Natural killer cell (primary cell): ENCODE data around the gene ERGIC2. TPM values are rescaled to one million over a fixed set of nuclear protein-coding genes. Genes with fewer than 3 reads are reported as not detected.

ENCODE experiments used
- ATAC-seq, 3 donors: fragments of 150-1000 bp in 2 of 3; fragments of 200-7000 bp in 1 of 3; cut with Tn5 transposase; 1 replicate in 1 of 3; 2 replicates in 2 of 3; pipeline ENCODE4 v1.10.0; 2021; ENCODE audit warnings: mild to moderate bottlenecking in 2 of 3, moderate library complexity in 2 of 3
- DNase-seq, 2 donors: peaks; one replicate each; pipeline versions ENCODE4 v3.0.0 to v3.0.0-alpha.2; 2013 to 2021; ENCODE audit warnings: mixed read lengths in 1 of 2
- H3K27ac ChIP-seq: one replicate; pipeline ENCODE4 v1.5.1; 2013; ENCODE audit warnings: mild to moderate bottlenecking, low read length
- H3K27me3 ChIP-seq: one replicate; pipeline ENCODE4 v1.6.1; 2013; ENCODE audit warnings: low read length; ENCODE audit not compliant: control insufficient read depth, insufficient read depth
- H3K36me3 ChIP-seq: one replicate; pipeline ENCODE4 v1.6.1; 2013; ENCODE audit warnings: low read length; ENCODE audit not compliant: control insufficient read depth, insufficient read depth
- H3K4me1 ChIP-seq: one replicate; pipeline ENCODE4 v1.6.1; 2013; ENCODE audit warnings: low read length; ENCODE audit not compliant: control insufficient read depth, insufficient read depth
- H3K4me3 ChIP-seq: one replicate; pipeline ENCODE4 v1.5.1; 2013; ENCODE audit warnings: low read length
- H3K9me3 ChIP-seq: one replicate; pipeline ENCODE4 v1.6.1; 2013; ENCODE audit warnings: low read length; ENCODE audit not compliant: control insufficient read depth, insufficient read depth
- H3K27ac Mint-ChIP-seq, 2 donors: one replicate each; pipeline ENCODE4 v1.8.0; 2022; ENCODE audit warnings: mild to moderate bottlenecking in 2 of 2, mixed read lengths in 2 of 2, moderate library complexity in 1 of 2
- H3K27me3 Mint-ChIP-seq, 2 donors: one replicate each; pipeline ENCODE4 v1.8.0; 2022; ENCODE audit warnings: low read depth in 2 of 2, mixed read lengths in 2 of 2
- H3K36me3 Mint-ChIP-seq: one replicate; pipeline ENCODE4 v1.8.0; 2022; ENCODE audit warnings: mixed read lengths
- H3K4me1 Mint-ChIP-seq, 2 donors: one replicate each; pipeline ENCODE4 v1.8.0; 2022; ENCODE audit warnings: mixed read lengths in 2 of 2
- H3K4me3 Mint-ChIP-seq: one replicate; pipeline ENCODE4 v1.8.0; 2022; ENCODE audit warnings: mild to moderate bottlenecking, moderate library complexity, mixed read lengths
- H3K9me3 Mint-ChIP-seq, 2 donors: one replicate each; pipeline ENCODE4 v1.8.0; 2022; ENCODE audit warnings: mixed read lengths in 2 of 2
- WGBS: methylation state at CpG from one replicate; pipeline ENCODE4 v1.1.7; 2013; ENCODE audit warnings: missing lambda C conversion rate; ENCODE audit not compliant: insufficient coverage; 5-methylcytosine and 5-hydroxymethylcytosine counted together
- intact Hi-C: fragments of 100-400 bp; cut with micrococcal nuclease; formaldehyde crosslinking; loops from one replicate; pipeline ENCODE4 v1.14.2; 2022
- total RNA-seq, 4 donors: library from RNA; stranded (reverse); fragments of 120-200 nt in 1 of 4; gene quantifications; one replicate each; pipeline versions ENCODE4 v1.2.3 to v1.2.4, GENCODE V29; 2013 to 2022
- TF ChIP-seq, protein P1 (sequence below): fragments of 200-600 bp; IDR thresholded peaks from one replicate; pipeline ENCODE4 v1.8.0; 2022; ENCODE audit warnings: antibody characterized with exemption

Gene ERGIC2
- total RNA-seq, 3 donors from 2014 or later (not counting 1 experiment from before 2014, with no cell fraction given): 28.7 to 46.9 (median 37.2) TPM

DNA sequence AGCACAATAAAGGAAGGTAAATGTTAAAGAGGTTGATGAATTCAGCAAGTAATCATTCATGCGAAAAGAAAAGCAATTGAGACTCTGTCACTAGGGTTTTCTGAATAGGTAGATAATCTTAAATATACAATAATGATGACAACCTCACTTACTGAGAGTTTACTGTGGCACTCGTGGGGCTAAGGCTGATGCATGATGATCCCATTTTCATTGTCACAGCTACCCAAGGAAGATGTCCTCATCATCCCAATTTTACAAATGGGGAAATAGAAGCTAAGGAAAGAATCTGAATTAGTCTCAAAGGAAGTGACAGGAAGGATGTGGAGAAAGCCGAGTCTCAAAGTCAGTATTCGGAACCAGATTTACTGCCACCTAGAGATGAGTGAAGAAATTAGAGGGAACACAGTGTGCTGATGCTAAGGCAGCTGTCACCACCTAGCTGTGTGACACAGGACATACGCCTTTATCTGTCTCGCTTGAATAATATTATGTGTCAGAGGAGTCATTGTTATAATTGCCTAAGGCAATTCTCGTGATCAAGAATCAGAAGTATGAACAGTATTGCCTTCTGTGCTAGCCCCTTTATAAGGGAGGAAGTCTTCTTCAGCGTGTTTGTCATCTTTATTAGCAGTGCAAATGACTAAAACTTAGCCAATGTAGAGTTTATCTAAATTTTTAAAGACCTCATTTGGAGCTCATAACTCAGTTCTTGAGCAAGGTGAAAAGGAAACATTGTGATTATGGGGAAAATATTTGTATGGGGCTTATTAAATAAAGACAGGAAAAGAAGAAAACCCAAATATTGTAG is 63.2 kb downstream of the ERGIC2 start:
- H3K27me3 Mint-ChIP-seq: no peaks in the 10 kb centered on the region
- H3K4me1 Mint-ChIP-seq: peaks cover 11 to 14% of the 10 kb centered on the region in 2 donors
- no peak overlapping the region for H3K4me3 Mint-ChIP-seq
- Histone ChIP-seq H3K27ac (no peak overlapping the region), H3K36me3 (peaks cover 2% of the 10 kb centered on the region), H3K9me3 (no peaks in the 10 kb centered on the region), H3K4me1 (no peaks in the 10 kb centered on the region), H3K4me3 (no peak overlapping the region), H3K27me3 (no peaks in the 10 kb centered on the region)
- intact Hi-C loops: loop anchor here (1.0 kb wide), 2 partner anchors 229 to 244 kb away; no protein-coding TSS in a partner anchor
- no peaks in the 10 kb centered on the region for H3K36me3 Mint-ChIP-seq
- ATAC-seq (peak; percentile 96 to 100 (median 100)), DNase-seq (peak; percentile 15 to 80)
- H3K9me3 Mint-ChIP-seq: no peaks in the 10 kb centered on the region
- TF ChIP-seq, protein P1, sequence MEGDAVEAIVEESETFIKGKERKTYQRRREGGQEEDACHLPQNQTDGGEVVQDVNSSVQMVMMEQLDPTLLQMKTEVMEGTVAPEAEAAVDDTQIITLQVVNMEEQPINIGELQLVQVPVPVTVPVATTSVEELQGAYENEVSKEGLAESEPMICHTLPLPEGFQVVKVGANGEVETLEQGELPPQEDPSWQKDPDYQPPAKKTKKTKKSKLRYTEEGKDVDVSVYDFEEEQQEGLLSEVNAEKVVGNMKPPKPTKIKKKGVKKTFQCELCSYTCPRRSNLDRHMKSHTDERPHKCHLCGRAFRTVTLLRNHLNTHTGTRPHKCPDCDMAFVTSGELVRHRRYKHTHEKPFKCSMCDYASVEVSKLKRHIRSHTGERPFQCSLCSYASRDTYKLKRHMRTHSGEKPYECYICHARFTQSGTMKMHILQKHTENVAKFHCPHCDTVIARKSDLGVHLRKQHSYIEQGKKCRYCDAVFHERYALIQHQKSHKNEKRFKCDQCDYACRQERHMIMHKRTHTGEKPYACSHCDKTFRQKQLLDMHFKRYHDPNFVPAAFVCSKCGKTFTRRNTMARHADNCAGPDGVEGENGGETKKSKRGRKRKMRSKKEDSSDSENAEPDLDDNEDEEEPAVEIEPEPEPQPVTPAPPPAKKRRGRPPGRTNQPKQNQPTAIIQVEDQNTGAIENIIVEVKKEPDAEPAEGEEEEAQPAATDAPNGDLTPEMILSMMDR: peak; percentile 71
- WGBS: 34% methylated on average over 8 of the region's 8 CpGs
- H3K27ac Mint-ChIP-seq: peak overlapping the region in 1 of 2 donors; percentile 35

DNA sequence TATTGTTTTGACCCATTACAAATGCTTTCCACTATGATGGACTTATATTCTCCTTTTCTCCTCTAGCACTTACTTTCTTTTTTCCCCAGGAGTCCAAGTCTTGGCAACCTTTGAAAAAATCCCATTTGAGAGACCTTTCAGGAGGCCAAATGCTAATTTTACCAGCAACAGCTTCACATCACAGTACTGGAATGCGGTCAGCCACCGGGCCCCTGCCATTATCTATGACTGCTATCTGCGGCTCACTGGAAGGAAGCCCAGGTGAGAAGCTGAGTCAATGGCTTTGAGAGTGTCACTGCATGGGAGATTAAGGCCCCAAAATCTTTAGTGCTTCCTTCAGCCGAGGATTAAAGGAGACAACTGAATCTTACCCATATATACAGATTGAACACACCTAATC is 64.2 kb downstream of the ERGIC2 start:
- no peak overlapping the region for H3K4me3 ChIP-seq
- no peak for DNase-seq
- 64% methylated on average over 4 of the region's 4 CpGs for WGBS
- Mint-ChIP-seq H3K4me3 (no peak overlapping the region), H3K27ac (peak overlapping the region in 1 of 2 donors; percentile 41), H3K27me3 (no peaks in the 10 kb centered on the region), H3K9me3 (no peaks in the 10 kb centered on the region), H3K4me1 (peaks cover 11 to 14% of the 10 kb centered on the region in 2 donors), H3K36me3 (no peaks in the 10 kb centered on the region)
- TF ChIP-seq, protein P1: no peak
- H3K9me3 ChIP-seq: no peaks in the 10 kb centered on the region
- H3K4me1 ChIP-seq: no peaks in the 10 kb centered on the region
- no peak for ATAC-seq
- no peaks in the 10 kb centered on the region for H3K27me3 ChIP-seq
- H3K36me3 ChIP-seq: peaks cover under 1% of the 10 kb centered on the region
- no peak overlapping the region for H3K27ac ChIP-seq
- intact Hi-C loops: loop anchor here (1.0 kb wide), 2 partner anchors 228 to 243 kb away; no protein-coding TSS in a partner anchor

DNA sequence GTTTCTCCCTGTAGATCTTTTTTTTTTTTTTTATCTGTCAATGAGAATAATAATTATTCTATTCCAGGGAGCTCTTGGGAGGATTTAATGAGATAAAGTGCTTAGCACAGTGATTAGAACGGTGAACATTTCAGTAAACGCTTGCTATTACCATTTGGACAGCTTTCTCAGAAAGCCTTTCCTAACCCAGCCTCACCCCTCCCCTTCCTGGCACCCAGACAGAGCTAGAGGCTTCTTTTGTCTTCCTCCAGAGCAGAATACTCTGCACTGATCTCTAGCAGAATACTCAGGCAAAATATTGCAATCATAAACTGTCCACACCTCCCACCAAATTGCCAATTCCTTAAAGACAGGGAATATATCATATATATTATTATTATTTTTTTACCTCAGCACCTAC is 66.6 kb downstream of the ERGIC2 start:
- H3K27me3 ChIP-seq: no peaks in the 10 kb centered on the region
- WGBS: 72% methylated on average over 2 of the region's 2 CpGs
- no peaks in the 10 kb centered on the region for H3K36me3 ChIP-seq
- no peak overlapping the region for H3K4me3 Mint-ChIP-seq
- no peaks in the 10 kb centered on the region for H3K9me3 Mint-ChIP-seq
- no peaks in the 10 kb centered on the region for H3K4me1 ChIP-seq
- no peaks in the 10 kb centered on the region for H3K9me3 ChIP-seq
- H3K36me3 Mint-ChIP-seq: no peaks in the 10 kb centered on the region
- DNase-seq (no peak), ATAC-seq (no peak)
- TF ChIP-seq, protein P1: no peak
- H3K27ac ChIP-seq: no peak overlapping the region
- H3K4me3 ChIP-seq: no peak overlapping the region
- no peaks in the 10 kb centered on the region for H3K27me3 Mint-ChIP-seq
- H3K4me1 Mint-ChIP-seq: peaks cover 11 to 14% of the 10 kb centered on the region in 2 donors
- intact Hi-C loops: no loop called here
- no peak overlapping the region for H3K27ac Mint-ChIP-seq
